ENCODE data around the gene SEC23A.

- TF ChIP-seq SP1 (IDR thresholded peaks at IDR 0.05): 0 out of 2 replicates have a peak, but pooled peaks have one; percentile 40
- peak; percentile 98 for TF ChIP-seq SP1 (CRISPR knock-in tag; IDR thresholded peaks at IDR 0.05)
- TF ChIP-seq ELF1 (CRISPR knock-in tag; IDR thresholded peaks at IDR 0.05): peak; percentile 97
- TF ChIP-seq POLR2AphosphoS2 (IDR thresholded peaks at IDR 0.05; ENCODE audit: low read depth, low read length): peak; percentile 62; the same call in 1 of the 2 replicates
- peak; percentile 96 for TF ChIP-seq DNMT1 (CRISPR knock-in tag; IDR thresholded peaks at IDR 0.05)
- no peak for TF ChIP-seq SRSF9 (IDR thresholded peaks at IDR 0.05; ENCODE audit: borderline replicate concordance, insufficient read depth, low read depth, low read length, poor library complexity, severe bottlenecking)
- peak; percentile 94; the same call in 1 of the 2 replicates for TF ChIP-seq MIXL1 (CRISPR knock-in tag; IDR thresholded peaks at IDR 0.05)
- peak; percentile 88; the same call in 1 of the 2 replicates for TF ChIP-seq PRMT3 (CRISPR knock-in tag; IDR thresholded peaks at IDR 0.05; ENCODE audit: borderline replicate concordance, low read depth)
- peak in 1 of 2 experiments; percentile 92; a peak in 2 of 4 replicates for TF ChIP-seq ATF4 (CRISPR knock-in tag; IDR thresholded peaks at IDR 0.05)
- TF ChIP-seq, protein P1, sequence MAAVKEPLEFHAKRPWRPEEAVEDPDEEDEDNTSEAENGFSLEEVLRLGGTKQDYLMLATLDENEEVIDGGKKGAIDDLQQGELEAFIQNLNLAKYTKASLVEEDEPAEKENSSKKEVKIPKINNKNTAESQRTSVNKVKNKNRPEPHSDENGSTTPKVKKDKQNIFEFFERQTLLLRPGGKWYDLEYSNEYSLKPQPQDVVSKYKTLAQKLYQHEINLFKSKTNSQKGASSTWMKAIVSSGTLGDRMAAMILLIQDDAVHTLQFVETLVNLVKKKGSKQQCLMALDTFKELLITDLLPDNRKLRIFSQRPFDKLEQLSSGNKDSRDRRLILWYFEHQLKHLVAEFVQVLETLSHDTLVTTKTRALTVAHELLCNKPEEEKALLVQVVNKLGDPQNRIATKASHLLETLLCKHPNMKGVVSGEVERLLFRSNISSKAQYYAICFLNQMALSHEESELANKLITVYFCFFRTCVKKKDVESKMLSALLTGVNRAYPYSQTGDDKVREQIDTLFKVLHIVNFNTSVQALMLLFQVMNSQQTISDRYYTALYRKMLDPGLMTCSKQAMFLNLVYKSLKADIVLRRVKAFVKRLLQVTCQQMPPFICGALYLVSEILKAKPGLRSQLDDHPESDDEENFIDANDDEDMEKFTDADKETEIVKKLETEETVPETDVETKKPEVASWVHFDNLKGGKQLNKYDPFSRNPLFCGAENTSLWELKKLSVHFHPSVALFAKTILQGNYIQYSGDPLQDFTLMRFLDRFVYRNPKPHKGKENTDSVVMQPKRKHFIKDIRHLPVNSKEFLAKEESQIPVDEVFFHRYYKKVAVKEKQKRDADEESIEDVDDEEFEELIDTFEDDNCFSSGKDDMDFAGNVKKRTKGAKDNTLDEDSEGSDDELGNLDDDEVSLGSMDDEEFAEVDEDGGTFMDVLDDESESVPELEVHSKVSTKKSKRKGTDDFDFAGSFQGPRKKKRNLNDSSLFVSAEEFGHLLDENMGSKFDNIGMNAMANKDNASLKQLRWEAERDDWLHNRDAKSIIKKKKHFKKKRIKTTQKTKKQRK (IDR thresholded peaks at IDR 0.05; ENCODE audit: low read length): no peak
- TF ChIP-seq, protein P2, sequence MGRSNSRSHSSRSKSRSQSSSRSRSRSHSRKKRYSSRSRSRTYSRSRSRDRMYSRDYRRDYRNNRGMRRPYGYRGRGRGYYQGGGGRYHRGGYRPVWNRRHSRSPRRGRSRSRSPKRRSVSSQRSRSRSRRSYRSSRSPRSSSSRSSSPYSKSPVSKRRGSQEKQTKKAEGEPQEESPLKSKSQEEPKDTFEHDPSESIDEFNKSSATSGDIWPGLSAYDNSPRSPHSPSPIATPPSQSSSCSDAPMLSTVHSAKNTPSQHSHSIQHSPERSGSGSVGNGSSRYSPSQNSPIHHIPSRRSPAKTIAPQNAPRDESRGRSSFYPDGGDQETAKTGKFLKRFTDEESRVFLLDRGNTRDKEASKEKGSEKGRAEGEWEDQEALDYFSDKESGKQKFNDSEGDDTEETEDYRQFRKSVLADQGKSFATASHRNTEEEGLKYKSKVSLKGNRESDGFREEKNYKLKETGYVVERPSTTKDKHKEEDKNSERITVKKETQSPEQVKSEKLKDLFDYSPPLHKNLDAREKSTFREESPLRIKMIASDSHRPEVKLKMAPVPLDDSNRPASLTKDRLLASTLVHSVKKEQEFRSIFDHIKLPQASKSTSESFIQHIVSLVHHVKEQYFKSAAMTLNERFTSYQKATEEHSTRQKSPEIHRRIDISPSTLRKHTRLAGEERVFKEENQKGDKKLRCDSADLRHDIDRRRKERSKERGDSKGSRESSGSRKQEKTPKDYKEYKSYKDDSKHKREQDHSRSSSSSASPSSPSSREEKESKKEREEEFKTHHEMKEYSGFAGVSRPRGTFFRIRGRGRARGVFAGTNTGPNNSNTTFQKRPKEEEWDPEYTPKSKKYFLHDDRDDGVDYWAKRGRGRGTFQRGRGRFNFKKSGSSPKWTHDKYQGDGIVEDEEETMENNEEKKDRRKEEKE (IDR thresholded peaks at IDR 0.05): no peak
- peak; percentile 93 for TF ChIP-seq RXRB (CRISPR knock-in tag; IDR thresholded peaks at IDR 0.05; ENCODE audit: borderline replicate concordance)
- TF ChIP-seq MTA3 (CRISPR knock-in tag; IDR thresholded peaks at IDR 0.05): peak; percentile 80; the same call in 1 of the 2 replicates
These were observed at the start of gene SEC23A for GRCh38 chr14:39102969-39103957.
